GM18951 (cell line): Measurements from ENCODE around the gene ZNF652.
A peak's percentile ranks its signal among the peaks of the same experiment; 100 is the strongest.
"Not testable (repeated sequence)": the region's sequence is repeated elsewhere in the genome, so short reads cannot be mapped to it uniquely, and the experiment has no call there.

ENCODE experiments used
- POLR2A ChIP-seq: IDR thresholded peaks from 4 replicates; pipeline ENCODE4 v1.6.1; 2011; ENCODE audit warnings: mild to moderate bottlenecking; ENCODE audit not compliant: insufficient read length, insufficient read depth; ENCODE audit errors: extremely low read depth
- in situ Hi-C: fragments of 300-500 bp; cut with MboI; formaldehyde crosslinking; loops from one replicate; pipeline ENCODE4 v1.12.0; 2022; ENCODE audit warnings: low sequenced_read_pairs, mixed read lengths, inconsistent platforms; ENCODE audit not compliant: unreplicated experiment

Gene ZNF652

DNA sequence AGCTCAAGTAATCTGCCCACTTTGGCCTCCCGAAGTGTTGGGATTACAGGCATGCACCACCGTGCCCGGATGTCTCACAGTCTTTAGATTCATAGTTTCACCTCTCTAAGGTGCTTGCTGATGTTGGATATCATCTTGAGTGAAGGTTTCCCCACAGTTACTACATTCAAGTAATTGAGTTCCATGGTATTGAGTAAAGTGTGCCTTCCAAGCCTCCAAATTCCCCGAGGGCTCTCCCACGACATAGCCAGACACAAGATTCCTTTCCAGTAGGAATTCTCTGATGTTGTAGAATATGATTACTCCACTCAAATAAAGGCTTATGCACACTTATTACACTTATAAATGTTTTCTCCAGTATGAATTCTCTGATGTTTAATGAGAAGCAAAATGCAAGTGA is 16.3 kb upstream of the ZNF652 start:
- TF ChIP-seq POLR2A, result no peak
- in situ Hi-C loops, result no loop called here

DNA sequence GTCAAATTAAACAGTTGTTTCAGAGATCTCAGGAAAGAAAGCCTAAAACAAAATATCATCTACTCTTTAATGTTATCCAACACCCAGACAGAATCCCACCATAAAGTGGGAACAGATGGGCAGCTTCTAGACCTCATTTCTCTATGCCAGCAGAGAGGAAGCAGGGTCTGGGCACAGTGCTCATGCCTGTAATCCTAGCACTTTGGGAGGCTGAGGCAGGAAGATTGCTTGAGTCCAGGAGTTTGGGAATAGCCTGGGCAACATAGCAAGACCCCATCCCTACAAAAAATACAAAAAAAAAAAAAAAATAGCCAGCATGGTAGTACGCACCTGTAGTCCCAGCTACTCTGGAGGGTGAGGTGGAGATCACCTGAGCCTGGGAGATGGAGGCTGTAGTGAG is 13.5 kb upstream of the ZNF652 start:
- in situ Hi-C loops, result no loop called here
- TF ChIP-seq POLR2A, result no peak

DNA sequence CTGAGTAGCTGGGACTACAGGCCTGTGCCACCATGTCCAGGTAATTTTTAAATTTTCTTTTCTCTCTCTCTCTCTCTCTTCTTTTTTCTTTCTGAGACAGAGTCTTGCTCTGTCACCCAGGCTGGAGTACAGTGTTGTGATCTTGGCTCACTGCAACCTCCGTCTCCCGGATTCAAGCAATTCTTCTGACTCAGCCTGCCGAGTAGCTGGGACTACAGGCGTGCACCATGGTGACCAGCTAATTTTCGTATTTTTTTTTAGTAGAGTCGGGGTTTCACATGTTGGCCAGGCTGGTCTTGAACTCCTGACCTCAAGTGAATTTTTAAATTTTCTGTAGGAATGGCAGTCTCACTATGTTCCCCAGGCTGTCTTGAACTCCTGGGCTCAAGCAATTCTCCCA is 11.1 kb upstream of the ZNF652 start:
- in situ Hi-C loops, result no loop called here
- TF ChIP-seq POLR2A, result no peak

DNA sequence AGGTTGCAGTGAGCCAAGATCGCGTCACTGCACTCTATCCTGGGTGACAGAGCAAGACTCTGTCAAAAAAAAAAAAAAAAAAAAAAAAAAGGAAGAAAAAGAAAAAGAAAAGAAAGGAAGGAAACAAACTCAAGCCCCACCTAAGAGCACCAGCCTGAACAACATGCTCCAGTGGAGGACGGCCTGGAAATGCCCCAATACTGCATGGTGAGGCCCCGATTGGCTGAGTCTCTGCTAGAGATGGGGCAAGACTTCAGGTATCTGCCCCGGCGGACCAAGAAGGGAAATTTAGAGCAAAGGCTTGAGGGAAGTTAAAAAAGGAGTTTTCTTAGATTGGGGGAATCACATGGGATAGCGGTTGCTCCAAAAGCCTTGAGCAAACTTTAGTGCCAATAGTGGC is 10.4 kb upstream of the ZNF652 start:
- TF ChIP-seq POLR2A, result no peak
- in situ Hi-C loops, result no loop called here

DNA sequence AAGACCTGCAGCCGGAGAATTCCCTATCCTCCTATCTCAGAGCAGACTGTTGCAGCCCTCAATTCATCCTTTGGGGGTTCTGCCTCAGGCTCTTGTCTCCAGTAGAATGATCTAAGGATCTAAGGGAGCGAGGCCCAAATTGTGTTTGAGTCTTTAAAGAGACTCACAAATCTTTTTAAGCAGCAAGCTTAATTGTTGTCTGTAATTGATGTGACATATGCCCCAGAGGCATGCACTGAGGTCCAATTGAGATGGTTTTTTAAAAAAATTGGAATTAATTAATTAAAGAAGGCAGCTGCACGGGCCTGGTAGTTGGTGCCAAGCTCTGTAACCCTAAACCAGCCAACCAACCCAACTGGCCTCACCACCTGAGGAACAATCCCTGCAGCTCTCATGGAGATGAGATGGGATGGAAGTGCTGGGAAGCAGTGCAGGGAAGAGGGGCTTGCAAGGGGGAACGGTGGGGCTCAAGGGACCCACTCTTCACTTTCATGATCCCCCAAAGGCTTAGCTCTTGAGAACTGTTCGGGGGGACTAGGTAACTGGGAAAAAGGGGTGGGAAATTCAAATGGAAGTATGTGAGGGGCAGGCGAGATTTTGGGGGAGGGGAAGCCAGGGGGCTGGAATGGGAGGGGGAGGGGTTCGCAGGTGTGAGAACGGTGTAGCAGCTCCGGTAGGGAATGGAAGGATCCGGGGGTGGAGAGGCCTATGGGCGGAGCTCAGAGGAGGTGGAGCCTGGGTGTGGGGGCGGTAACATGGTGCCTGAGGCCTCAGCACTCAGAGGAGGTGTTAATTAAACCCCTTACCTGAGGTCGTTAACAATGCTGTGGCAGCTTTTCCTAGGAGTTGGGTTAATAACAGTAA is 9.2 kb upstream of the ZNF652 start:
- no peak for TF ChIP-seq POLR2A
- in situ Hi-C loops, result no loop called here

DNA sequence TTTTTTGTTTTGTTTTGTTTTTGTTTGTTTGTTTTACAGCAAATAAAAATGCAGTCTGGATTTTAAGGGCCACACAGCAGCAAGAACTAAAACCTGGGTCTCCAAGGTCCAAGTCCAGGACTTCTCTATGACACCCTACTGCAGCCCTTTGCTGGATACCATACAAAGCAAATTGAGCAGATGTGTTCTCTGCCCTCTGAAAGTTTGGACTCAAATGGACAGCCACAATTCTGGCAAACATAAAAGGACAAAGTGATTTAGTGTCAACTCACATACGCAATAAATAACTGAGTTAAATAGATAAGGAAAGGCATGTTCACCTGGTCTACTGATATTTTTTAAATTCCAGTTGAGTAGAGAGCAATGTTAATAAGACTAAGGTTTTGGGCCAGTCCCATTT is 7.7 kb upstream of the ZNF652 start:
- TF ChIP-seq POLR2A, result no peak
- in situ Hi-C loops, result no loop called here

DNA sequence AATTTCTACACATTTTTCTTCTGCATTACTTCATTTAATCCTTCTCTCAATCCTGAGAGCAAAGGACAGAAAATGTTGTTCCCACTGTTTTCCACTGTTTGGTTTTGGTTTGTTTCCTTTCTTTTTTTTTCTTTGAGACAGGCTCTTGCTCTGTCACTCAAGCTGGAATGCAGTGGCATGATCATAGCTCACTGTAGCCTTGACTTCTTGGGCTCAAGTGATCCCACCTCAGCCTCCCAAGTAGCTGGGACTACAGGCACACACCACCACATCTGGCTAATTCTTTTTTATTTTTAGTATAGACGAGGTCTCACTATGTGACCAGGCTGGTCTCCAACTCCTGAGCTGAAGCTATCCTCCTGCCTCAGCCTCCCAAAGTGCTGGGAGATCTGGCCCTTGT is 7.0 kb upstream of the ZNF652 start:
- TF ChIP-seq POLR2A, result no peak
- in situ Hi-C loops, result no loop called here

DNA sequence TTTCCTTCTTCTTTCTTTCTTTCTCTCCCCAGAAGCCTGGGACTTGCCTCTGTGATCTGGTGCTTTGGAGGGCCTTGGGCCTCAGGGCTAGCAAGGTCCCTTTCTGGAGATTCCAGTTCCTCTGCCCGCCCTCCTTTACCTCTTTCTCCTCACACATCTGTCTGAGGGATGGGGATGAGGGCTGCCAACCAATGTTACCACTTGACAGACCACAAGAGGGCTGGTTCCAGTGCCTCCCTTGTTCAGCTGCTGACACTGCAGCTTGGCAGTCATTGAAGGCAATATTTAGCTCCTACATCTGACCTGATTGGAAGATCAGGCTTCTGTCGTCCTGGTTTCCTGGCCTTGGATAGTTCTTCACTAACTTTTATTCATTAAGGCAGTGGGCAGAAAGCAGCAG is 3.6 kb upstream of the ZNF652 start:
- no peak for TF ChIP-seq POLR2A
- in situ Hi-C loops, result no loop called here

DNA sequence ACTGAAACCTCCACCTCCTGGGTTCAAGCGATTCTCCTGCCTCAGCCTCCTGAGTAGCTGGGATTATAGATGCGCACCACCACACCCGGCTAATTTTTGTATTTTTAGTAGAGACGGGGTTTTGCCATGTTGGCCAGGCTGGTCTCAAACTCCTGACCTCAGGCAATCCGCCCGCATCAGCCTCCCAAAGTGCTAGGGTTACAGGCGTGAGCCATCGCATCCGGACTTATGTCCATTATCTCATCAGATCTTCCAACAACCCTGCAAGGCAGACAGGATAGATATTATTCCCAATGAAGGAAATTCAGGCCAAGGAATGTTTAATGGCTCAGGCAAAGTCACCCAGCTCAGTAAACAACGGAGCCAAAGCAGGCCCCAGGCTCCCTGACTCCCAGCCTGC is 3.1 kb upstream of the ZNF652 start:
- in situ Hi-C loops, result not testable (repeated sequence)

DNA sequence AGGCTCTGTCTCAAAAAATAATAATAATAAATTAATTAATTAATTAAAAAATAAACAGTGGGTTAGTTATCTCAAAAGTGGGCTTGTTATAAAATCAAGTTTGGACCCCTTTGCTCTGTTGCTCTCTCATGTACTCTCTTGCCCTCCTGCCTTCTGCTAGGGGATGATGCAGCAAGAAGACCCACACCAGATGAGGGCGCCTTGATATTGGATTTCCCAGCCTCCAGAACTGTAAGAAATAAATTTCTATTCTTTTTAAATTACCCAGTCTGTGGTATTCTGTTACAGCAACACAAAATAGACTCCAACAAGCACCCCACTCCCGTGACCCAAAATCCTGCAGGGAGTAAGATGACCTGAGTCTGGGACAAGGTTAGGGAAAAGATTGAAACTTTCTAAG is 2.1 kb upstream of the ZNF652 start:
- TF ChIP-seq POLR2A, result no peak
- in situ Hi-C loops, result no loop called here

DNA sequence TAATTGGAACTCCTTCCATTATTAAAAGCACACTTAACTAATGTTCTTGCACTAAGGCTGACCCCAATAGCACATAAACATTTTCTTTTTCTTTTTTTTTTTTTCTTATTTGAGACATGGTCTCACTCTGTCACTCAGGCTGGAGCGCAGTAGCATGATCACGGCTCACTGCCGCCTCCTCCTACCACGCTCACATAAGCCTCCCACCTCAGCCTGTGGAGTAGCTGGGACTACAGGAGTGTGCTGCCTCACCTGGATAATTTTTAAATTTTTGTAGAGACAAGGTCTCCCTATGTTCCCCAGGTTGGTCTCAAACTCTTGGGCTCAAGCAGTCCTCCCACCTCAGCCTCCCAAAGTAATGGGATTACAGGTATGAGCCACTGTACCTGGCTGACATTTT is 1.2 kb upstream of the ZNF652 start:
- in situ Hi-C loops, result no loop called here

DNA sequence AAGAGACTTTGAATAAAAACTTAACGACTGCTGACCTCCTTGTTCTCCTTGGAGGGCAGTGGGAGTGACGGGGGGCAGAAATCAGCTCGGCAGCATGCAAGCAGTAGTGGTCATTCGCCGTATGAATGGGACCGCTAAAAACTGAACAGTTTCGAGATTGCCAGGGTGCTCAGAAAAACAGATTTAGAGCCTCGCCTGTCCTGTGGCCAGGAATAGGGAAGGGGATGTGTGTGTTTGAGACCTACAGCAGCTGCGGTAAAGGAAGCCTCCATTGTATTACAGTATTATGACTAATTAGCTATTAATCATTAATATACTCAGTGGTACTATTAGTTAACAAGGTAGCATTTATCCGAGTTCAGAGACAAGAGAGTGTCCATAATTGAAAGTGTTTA is 670 bp upstream of the ZNF652 start:
- no peak for TF ChIP-seq POLR2A
- in situ Hi-C loops, result no loop called here

More for the DNA sequence above, 1.2 kb upstream of the ZNF652 start:
- no peak for TF ChIP-seq POLR2A

DNA sequence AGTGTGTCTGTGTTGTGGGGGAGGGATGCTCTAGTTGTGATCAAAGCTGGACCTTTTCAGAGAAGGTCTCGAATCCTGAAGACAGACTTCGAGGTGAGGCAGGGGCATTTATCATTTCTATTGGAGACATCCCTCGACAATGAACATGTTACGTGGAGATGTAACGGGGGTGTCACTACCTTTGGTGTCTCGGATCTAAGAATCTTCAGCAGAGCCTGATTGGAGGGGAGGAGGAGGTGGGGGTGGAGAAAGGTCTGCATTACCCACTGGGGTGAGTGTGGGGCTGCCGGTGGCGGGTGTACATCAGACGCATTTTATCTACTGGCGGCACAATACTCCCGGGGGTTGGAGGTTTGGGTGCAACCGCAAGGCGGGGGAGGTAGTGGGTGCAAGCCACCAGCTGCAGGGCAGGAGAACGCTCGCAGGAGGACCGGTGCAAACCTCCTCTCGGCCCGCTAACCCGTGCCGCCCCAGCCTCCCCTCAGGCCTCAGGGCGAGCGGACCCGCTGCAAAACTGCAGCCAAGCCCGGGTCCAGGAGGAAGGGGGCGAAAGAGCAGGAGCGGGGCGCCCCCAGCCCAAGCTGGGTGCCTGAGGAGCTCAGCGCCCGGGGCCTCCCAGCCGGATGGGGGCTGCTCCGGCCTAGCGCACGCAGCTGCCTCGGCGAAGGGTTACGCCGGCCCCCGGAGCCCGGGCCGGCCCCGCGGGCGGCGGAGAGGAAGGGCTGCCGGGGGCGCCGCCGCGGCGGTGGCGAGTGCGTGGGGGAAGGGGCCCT is 735 bp downstream of the ZNF652 start:
- in situ Hi-C loops, result no loop called here
- peak; percentile 72 for TF ChIP-seq POLR2A

DNA sequence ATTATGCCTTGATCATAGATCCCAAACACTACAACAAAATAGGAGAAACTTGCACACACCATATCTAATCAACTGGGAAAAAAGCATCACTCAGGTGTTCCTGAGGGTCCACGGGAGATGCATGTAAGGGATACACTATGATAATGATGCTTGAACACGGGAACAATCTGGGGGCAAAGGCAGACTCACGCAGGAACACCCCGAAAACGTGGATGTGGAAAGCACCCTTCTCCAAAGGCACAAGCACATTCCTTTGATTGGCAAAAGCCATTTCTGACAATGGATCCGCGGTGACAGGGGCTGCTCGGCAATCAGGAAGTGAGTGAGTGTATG is 1.3 kb downstream of the ZNF652 start:
- in situ Hi-C loops, result no loop called here
- TF ChIP-seq POLR2A, result no peak
